Breast epithelium (tissue), 4 donors: Measurements from ENCODE around the gene POLR1D. TPM values are rescaled to one million over a fixed set of nuclear protein-coding genes. Genes with fewer than 3 reads are reported as not detected.

Experiments used
- DNase-seq, 2 donors: peaks; one replicate each; pipeline ENCODE4 v3.0.0-alpha.2; 2019; ENCODE audit warnings: low spot score in 2 of 2
- H3K27ac ChIP-seq, 2 donors: fragments of 200-600 bp; sonication (generic) in 1 of 2; one replicate each; pipeline ENCODE4 v1.5.1; 2016 to 2019; ENCODE audit warnings: mild to moderate bottlenecking in 1 of 2
- H3K27me3 ChIP-seq, 2 donors: fragments of 200-600 bp; sonication (generic) in 1 of 2; one replicate each; pipeline versions ENCODE4 v1.5.1 to v1.6.0; 2017 to 2019; ENCODE audit warnings: control low read depth in 1 of 2, mild to moderate bottlenecking in 1 of 2
- H3K36me3 ChIP-seq: fragments of 200-600 bp; one replicate; pipeline ENCODE4 v1.5.1; 2019
- H3K4me1 ChIP-seq, 2 donors: fragments of 200-600 bp; sonication (generic); one replicate each; pipeline ENCODE4 v1.5.1; 2016 to 2019; ENCODE audit warnings: control low read depth in 1 of 2
- H3K4me3 ChIP-seq, 3 donors: fragments of 200-600 bp; sonication (generic); 1 replicate in 2 of 3; 2 replicates in 1 of 3; pipeline ENCODE4 v1.5.1; 2016 to 2019; ENCODE audit warnings: mild to moderate bottlenecking in 3 of 3, moderate library complexity in 2 of 3
- H3K9me3 ChIP-seq, 2 donors: fragments of 200-600 bp; sonication (generic) in 1 of 2; one replicate each; pipeline ENCODE4 v1.5.1; 2016 to 2019; ENCODE audit warnings: control low read depth in 1 of 2
- CTCF ChIP-seq, 3 donors: fragments of 450-650 bp; IDR thresholded peaks; one replicate each; pipeline ENCODE4 v1.5.1; 2016 to 2017; ENCODE audit warnings: antibody characterized with exemption in 3 of 3, mild to moderate bottlenecking in 3 of 3, moderate library complexity in 3 of 3
- POLR2A ChIP-seq: fragments of 450-650 bp; IDR thresholded peaks from one replicate; pipeline ENCODE4 v1.6.1; 2016; ENCODE audit warnings: antibody characterized with exemption, mild to moderate bottlenecking, moderate library complexity
- POLR2AphosphoS5 ChIP-seq, 3 donors: sonication (generic); formaldehyde crosslinking; IDR thresholded peaks; one replicate each; pipeline ENCODE4 v1.6.1; 2017; ENCODE audit warnings: antibody characterized with exemption in 3 of 3
- intact Hi-C: fragments of 100-400 bp; cut with DNase I; formaldehyde crosslinking; loops from one replicate; pipeline ENCODE4 v1.15.1; 2023; ENCODE audit warnings: low total_unique reads
- total RNA-seq, 3 donors: library from RNA; depleted of rRNA; stranded (reverse); fragments of >200 nt; gene quantifications; one replicate each; pipeline ENCODE4 v1.1.0, GENCODE V29; 2016

Gene POLR1D
- total RNA-seq, 3 donors from 2014 or later, result 103 to 130 (median 115) TPM

- Histone ChIP-seq H3K4me1 (peaks cover 0 to 14% of the 10 kb centered on the region in 2 donors), H3K9me3 (no peaks in the 10 kb centered on the region), H3K36me3 (no peaks in the 10 kb centered on the region), H3K27me3 (no peaks in the 10 kb centered on the region), H3K4me3 (no peak overlapping the region), H3K27ac (peak overlapping the region; percentile 64 to 99)
- no peak for DNase-seq
- intact Hi-C loops, result no loop called here
- peak in 1 of 3 donors; percentile 8 for TF ChIP-seq POLR2AphosphoS5 (IDR thresholded peaks at IDR 0.05)
- no peak for TF ChIP-seq CTCF (IDR thresholded peaks at IDR 0.05)
- no peak for TF ChIP-seq POLR2A
Observed at GRCh38 chr13:27617881-27618321, 3.8 kb upstream of the POLR1D start.

GRCh38 chr13:27619093-27619727 lies 2.5 kb upstream of the POLR1D start:
- H3K36me3 ChIP-seq, result no peaks in the 10 kb centered on the region
- H3K4me3 ChIP-seq, result peak overlapping the region; percentile 82 to 93 (median 93)
- H3K4me1 ChIP-seq, result peaks cover 0 to 14% of the 10 kb centered on the region in 2 donors
- H3K27ac ChIP-seq, result peak overlapping the region; percentile 97 to 99
- TF ChIP-seq POLR2A (no peak), CTCF (IDR thresholded peaks at IDR 0.05) (no peak), POLR2AphosphoS5 (IDR thresholded peaks at IDR 0.05) (no peak)
- H3K27me3 ChIP-seq, result no peaks in the 10 kb centered on the region
- H3K9me3 ChIP-seq, result no peaks in the 10 kb centered on the region
- intact Hi-C loops, result no loop called here
- DNase-seq, result no peak

GRCh38 chr13:27619728-27620376 lies 1.8 kb upstream of the POLR1D start:
- H3K27ac ChIP-seq, result peak overlapping the region; percentile 97 to 99
- DNase-seq, result peak; percentile 22 to 54
- intact Hi-C loops, result loop anchor here (5.0 kb wide), 1 partner anchor 433 kb away; no protein-coding TSS in a partner anchor

GRCh38 chr13:27620377-27621115 lies 1.1 kb upstream of the POLR1D start, which contains the start of gene LNX2:
Gene LNX2 (minus strand): TSS chr13:27620529. CDS start chr13:27581703, 38,826 bp downstream.
- Histone ChIP-seq H3K9me3 (no peaks in the 10 kb centered on the region), H3K27ac (peak within 1 kb of the TSS; percentile 97 to 99), H3K4me3 (peak within 1 kb of the TSS; percentile 82 to 93 (median 93)), H3K27me3 (no peaks in the 10 kb centered on the region), H3K4me1 (peaks cover 0 to 14% of the 10 kb centered on the region in 2 donors), H3K36me3 (no peaks in the 10 kb centered on the region)
- DNase-seq, result peak; percentile 98 to 99
- no peak for TF ChIP-seq CTCF (IDR thresholded peaks at IDR 0.05)
- TF ChIP-seq POLR2A, result peak; percentile 64
- TF ChIP-seq POLR2AphosphoS5 (IDR thresholded peaks at IDR 0.05), result peak; percentile 75 to 83 (median 82)
- intact Hi-C loops, result loop anchor here (5.0 kb wide), 1 partner anchor 433 kb away; no protein-coding TSS in a partner anchor

More at GRCh38 chr13:27619728-27620376, 1.8 kb upstream of the POLR1D start:
- Histone ChIP-seq H3K9me3 (no peaks in the 10 kb centered on the region), H3K4me3 (peak overlapping the region; percentile 82 to 93 (median 93)), H3K27me3 (no peaks in the 10 kb centered on the region), H3K4me1 (peaks cover 0 to 14% of the 10 kb centered on the region in 2 donors), H3K36me3 (no peaks in the 10 kb centered on the region)
- peak in 1 of 3 donors; percentile 31 for TF ChIP-seq CTCF (IDR thresholded peaks at IDR 0.05)
- TF ChIP-seq POLR2A, result no peak
